Measurements from ENCODE around the gene CTNNA1. TPM values are rescaled to one million over a fixed set of nuclear protein-coding genes. Genes with fewer than 3 reads are reported as not detected.

The CTNNA1 gene
- total RNA-seq, 1 donor from 2014 or later: 331 TPM

GRCh38 chr5:138844812-138845513 lies 91.7 kb downstream of the CTNNA1 start:
- TF ChIP-seq, protein P1, sequence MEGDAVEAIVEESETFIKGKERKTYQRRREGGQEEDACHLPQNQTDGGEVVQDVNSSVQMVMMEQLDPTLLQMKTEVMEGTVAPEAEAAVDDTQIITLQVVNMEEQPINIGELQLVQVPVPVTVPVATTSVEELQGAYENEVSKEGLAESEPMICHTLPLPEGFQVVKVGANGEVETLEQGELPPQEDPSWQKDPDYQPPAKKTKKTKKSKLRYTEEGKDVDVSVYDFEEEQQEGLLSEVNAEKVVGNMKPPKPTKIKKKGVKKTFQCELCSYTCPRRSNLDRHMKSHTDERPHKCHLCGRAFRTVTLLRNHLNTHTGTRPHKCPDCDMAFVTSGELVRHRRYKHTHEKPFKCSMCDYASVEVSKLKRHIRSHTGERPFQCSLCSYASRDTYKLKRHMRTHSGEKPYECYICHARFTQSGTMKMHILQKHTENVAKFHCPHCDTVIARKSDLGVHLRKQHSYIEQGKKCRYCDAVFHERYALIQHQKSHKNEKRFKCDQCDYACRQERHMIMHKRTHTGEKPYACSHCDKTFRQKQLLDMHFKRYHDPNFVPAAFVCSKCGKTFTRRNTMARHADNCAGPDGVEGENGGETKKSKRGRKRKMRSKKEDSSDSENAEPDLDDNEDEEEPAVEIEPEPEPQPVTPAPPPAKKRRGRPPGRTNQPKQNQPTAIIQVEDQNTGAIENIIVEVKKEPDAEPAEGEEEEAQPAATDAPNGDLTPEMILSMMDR (conservative IDR thresholded peaks at IDR 0.05; ENCODE audit: low read depth, low read length): no peak
- H3K4me3 ChIP-seq (ENCODE audit: low read depth, low read length): no peak overlapping the region
- no peak for DNase-seq (ENCODE audit: low read depth)

- TF ChIP-seq, protein P1 (conservative IDR thresholded peaks at IDR 0.05; ENCODE audit: low read depth, low read length): no peak
- no peak for DNase-seq (ENCODE audit: low read depth)
- no peak overlapping the region for H3K4me3 ChIP-seq (ENCODE audit: low read depth, low read length)
These were observed 96.2 kb downstream of the CTNNA1 start for GRCh38 chr5:138849439-138849838.

GRCh38 chr5:138849882-138850281 lies 96.7 kb downstream of the CTNNA1 start:
- TF ChIP-seq, protein P1 (conservative IDR thresholded peaks at IDR 0.05; ENCODE audit: low read depth, low read length): no peak
- no peak overlapping the region for H3K4me3 ChIP-seq (ENCODE audit: low read depth, low read length)
- no peak for DNase-seq (ENCODE audit: low read depth)

- TF ChIP-seq, protein P1 (conservative IDR thresholded peaks at IDR 0.05; ENCODE audit: low read depth, low read length): no peak
- DNase-seq (ENCODE audit: low read depth): no peak
- no peak overlapping the region for H3K4me3 ChIP-seq (ENCODE audit: low read depth, low read length)
These were observed 97.7 kb downstream of the CTNNA1 start for GRCh38 chr5:138850865-138851435.

DNA sequence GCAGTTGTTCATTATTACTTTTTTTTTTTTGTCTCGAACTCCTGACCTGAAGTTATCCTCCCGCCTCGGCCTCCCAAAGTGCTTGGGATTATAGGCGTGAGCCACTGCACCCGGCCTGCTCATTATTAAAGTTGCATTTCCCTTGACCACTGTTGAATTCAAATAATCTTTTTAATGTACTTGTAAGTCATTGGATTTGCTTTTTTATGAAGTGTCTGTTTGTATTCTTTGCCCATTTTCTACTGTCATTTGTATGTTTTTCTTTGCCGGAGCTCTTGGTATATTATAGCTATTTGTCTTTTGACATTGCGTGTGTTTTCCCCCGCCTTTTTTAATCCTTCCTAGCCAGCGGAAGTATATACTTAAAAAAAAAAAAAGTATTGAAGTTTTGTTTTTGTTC lies 99.9 kb downstream of the CTNNA1 start:
- no peak overlapping the region for H3K4me3 ChIP-seq (ENCODE audit: low read depth, low read length)
- TF ChIP-seq, protein P1 (conservative IDR thresholded peaks at IDR 0.05; ENCODE audit: low read depth, low read length): no peak
- no peak for DNase-seq (ENCODE audit: low read depth)

DNA sequence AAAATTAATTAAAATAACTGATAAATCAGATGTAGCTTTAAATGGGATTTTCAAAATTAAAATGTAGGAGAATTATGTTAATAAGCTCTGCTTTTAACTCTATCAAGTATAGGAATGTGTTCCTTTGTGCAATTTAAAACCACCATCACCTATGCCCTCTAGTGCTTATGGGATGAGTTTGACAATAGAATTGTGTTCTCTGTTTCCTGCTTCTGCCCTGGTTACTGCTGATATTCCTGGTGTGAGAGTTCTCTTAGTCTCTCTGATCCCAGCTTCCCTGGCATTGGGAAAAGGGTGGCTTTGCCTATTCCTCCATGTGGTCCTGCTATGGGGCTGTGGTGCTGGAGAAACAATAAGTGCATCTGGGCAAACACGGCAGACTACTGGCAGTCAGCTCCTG lies 113.8 kb downstream of the CTNNA1 start:
- H3K4me3 ChIP-seq (ENCODE audit: low read depth, low read length): no peak overlapping the region
- TF ChIP-seq, protein P1 (conservative IDR thresholded peaks at IDR 0.05; ENCODE audit: low read depth, low read length): no peak
- DNase-seq (ENCODE audit: low read depth): no peak

DNA sequence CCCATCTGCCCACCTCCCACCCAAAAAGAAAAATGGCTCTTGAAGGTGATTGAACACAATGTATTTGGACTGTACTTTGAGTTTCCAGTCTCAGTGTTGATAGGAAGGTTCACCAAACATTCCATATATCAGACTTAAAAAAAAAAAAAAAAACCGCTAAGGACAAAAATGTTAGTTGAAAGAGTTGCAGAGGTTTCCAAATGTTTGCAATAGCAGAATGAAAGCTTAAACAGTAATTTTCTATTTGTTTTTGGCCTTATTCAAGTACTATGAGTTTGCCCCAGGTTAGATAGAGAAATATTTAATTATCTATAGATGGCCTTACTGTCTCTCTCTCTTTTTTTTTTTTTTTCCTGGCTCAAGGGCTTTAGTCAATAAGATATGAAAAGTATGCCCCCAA lies 115.8 kb downstream of the CTNNA1 start:
- DNase-seq (ENCODE audit: low read depth): no peak
- H3K4me3 ChIP-seq (ENCODE audit: low read depth, low read length): no peak overlapping the region
- TF ChIP-seq, protein P1 (conservative IDR thresholded peaks at IDR 0.05; ENCODE audit: low read depth, low read length): no peak

Data from epithelial cell of proximal tubule (primary cell).